ENCODE measurements around the gene WFIKKN1.
A peak's percentile ranks its signal among the peaks of the same experiment; 100 is the strongest.

Gene WFIKKN1

DNA sequence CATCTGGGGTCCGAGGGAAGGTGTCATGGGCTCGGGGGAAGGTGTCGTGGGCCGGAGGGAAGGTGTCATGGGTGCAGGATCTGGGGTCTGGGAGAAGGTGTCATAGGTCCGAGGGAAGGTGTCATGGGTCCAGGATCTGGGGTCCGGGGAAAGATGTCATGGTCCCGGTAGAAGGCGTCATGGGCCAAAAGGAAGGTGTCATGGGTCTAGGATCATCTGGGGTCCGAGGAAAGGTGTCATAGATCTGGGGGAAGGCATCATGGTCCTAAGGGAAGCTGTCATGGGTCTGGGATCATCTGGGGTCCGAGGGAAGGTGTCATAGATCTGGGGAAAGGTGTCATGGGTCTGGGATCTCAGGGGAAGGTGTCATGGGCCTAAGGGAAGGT lies 40.0 kb upstream of the WFIKKN1 start:
- DNase-seq (ENCODE audit: low read depth), result no peak
- TF ChIP-seq, protein P1, sequence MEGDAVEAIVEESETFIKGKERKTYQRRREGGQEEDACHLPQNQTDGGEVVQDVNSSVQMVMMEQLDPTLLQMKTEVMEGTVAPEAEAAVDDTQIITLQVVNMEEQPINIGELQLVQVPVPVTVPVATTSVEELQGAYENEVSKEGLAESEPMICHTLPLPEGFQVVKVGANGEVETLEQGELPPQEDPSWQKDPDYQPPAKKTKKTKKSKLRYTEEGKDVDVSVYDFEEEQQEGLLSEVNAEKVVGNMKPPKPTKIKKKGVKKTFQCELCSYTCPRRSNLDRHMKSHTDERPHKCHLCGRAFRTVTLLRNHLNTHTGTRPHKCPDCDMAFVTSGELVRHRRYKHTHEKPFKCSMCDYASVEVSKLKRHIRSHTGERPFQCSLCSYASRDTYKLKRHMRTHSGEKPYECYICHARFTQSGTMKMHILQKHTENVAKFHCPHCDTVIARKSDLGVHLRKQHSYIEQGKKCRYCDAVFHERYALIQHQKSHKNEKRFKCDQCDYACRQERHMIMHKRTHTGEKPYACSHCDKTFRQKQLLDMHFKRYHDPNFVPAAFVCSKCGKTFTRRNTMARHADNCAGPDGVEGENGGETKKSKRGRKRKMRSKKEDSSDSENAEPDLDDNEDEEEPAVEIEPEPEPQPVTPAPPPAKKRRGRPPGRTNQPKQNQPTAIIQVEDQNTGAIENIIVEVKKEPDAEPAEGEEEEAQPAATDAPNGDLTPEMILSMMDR (IDR thresholded peaks at IDR 0.05; ENCODE audit: control insufficient read depth, insufficient read depth, low read depth, low read length, missing control alignments), result no peak
- H3K4me3 ChIP-seq (ENCODE audit: control insufficient read depth, low read depth, low read length), result peak overlapping the region; percentile 59

- peak overlapping the region; percentile 59 for H3K4me3 ChIP-seq (ENCODE audit: control insufficient read depth, low read depth, low read length)
- TF ChIP-seq, protein P1 (IDR thresholded peaks at IDR 0.05; ENCODE audit: control insufficient read depth, insufficient read depth, low read depth, low read length, missing control alignments), result no peak
Measured at GRCh38 chr16:591231-591630, 39.6 kb upstream of the WFIKKN1 start.

DNA sequence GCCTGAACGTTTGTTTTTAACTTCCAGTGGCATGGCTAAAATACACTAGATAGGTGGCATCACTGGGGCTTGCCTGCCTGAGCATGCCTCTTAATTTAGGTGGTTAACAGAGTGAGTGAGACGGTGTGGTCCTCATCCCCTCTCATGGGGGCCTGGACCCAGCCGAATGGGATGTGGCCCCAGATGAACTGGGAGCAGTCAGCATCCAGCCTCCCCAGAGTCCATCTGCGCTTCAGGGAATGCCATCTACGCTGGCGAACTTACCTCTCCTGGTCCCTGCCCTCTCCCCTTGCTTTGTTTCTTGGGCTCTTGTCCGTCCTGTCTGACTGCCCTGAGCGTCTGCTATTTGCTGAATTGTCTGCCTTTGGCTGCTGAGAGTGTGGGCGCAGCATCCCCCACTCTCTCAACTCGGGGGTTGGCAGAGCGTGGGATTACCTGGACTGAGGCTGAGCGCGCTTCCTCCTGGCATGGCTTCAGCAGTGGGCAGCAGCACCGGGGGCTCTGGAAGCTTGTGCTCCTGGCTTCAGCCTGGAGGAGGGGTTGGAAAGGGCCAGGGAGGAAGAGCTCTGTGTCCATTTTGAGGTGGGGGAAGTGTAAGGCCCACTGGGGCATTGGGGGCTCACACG lies 38.8 kb upstream of the WFIKKN1 start:
- no peak overlapping the region for H3K4me3 ChIP-seq (ENCODE audit: control insufficient read depth, low read depth, low read length)
- TF ChIP-seq, protein P1 (IDR thresholded peaks at IDR 0.05; ENCODE audit: control insufficient read depth, insufficient read depth, low read depth, low read length, missing control alignments), result no peak
- DNase-seq (ENCODE audit: low read depth), result no peak

More at GRCh38 chr16:591231-591630, 39.6 kb upstream of the WFIKKN1 start:
- no peak for DNase-seq (ENCODE audit: low read depth)

- TF ChIP-seq, protein P1 (IDR thresholded peaks at IDR 0.05; ENCODE audit: control insufficient read depth, insufficient read depth, low read depth, low read length, missing control alignments), result no peak
- no peak for DNase-seq (ENCODE audit: low read depth)
- H3K4me3 ChIP-seq (ENCODE audit: control insufficient read depth, low read depth, low read length), result no peak overlapping the region
Measured at GRCh38 chr16:592518-593306, 38.1 kb upstream of the WFIKKN1 start.

DNA sequence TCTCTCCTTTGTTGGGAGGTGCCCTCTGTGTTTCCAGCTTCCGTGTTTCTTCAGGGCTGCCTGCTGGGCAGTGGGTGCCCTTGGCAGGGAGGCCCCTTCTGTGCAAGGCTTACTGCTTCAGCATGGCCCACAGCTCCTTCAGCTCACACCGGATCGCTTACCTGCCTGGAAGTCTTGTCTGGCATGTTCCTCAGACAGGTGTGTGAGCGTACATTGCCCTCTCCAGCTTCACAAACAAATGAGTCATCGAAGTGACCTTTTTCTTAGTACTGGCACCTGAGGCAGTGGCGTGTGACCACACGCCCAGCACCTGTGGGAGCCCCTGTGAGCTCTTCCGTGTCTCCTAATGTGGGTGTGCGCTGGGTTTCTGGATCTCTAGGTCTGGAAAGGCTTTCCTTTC lies 37.4 kb upstream of the WFIKKN1 start:
- DNase-seq (ENCODE audit: low read depth), result no peak
- TF ChIP-seq, protein P1 (IDR thresholded peaks at IDR 0.05; ENCODE audit: control insufficient read depth, insufficient read depth, low read depth, low read length, missing control alignments), result no peak
- H3K4me3 ChIP-seq (ENCODE audit: control insufficient read depth, low read depth, low read length), result no peak overlapping the region

GRCh38 chr16:593807-594206 lies 37.0 kb upstream of the WFIKKN1 start:
- no peak overlapping the region for H3K4me3 ChIP-seq (ENCODE audit: control insufficient read depth, low read depth, low read length)
- TF ChIP-seq, protein P1 (IDR thresholded peaks at IDR 0.05; ENCODE audit: control insufficient read depth, insufficient read depth, low read depth, low read length, missing control alignments), result no peak
- DNase-seq (ENCODE audit: low read depth), result no peak
